ENCODE data around the gene NBAS. TPM values are rescaled to one million over a fixed set of nuclear protein-coding genes. Genes with fewer than 3 reads are reported as not detected.

The NBAS gene
- total and polyA plus RNA-seq, 2 of the 13 experiments (the other 11 are each of a cell fraction or from before 2014, with no cell fraction given): 33.6 to 58.7 TPM

GRCh38 chr2:15471606-15472005 is 89.5 kb downstream of the NBAS start (continued):
- no peak for TF ChIP-seq ZBTB40 (IDR thresholded peaks at IDR 0.05)
- no peak for TF ChIP-seq ZBTB40 (CRISPR knock-in tag; IDR thresholded peaks at IDR 0.05)
- TF ChIP-seq ZSCAN12 (CRISPR knock-in tag; IDR thresholded peaks at IDR 0.05): no peak
- peak; percentile 92 for TF ChIP-seq SRF (IDR thresholded peaks at IDR 0.05; ENCODE audit: low read depth, low read length)
- TF ChIP-seq MZF1 (CRISPR knock-in tag; IDR thresholded peaks at IDR 0.05; ENCODE audit: borderline replicate concordance): no peak
- TF ChIP-seq, protein P1, sequence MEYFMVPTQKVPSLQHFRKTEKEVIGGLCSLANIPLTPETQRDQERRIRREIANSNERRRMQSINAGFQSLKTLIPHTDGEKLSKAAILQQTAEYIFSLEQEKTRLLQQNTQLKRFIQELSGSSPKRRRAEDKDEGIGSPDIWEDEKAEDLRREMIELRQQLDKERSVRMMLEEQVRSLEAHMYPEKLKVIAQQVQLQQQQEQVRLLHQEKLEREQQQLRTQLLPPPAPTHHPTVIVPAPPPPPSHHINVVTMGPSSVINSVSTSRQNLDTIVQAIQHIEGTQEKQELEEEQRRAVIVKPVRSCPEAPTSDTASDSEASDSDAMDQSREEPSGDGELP (IDR thresholded peaks at IDR 0.05; ENCODE audit: borderline replicate concordance, low read depth): no peak
- no peak for TF ChIP-seq JARID2 (CRISPR knock-in tag; IDR thresholded peaks at IDR 0.05; ENCODE audit: insufficient replicate concordance)

Measured in HepG2 (cell line).